NCI-H2029 (cell line): Measurements from ENCODE around the gene MYOM3.

ENCODE experiments used
- DNase-seq: peaks from one replicate; lab custom pipeline; 2025; lab: John Stamatoyannopoulos, UW

Gene MYOM3

DNA sequence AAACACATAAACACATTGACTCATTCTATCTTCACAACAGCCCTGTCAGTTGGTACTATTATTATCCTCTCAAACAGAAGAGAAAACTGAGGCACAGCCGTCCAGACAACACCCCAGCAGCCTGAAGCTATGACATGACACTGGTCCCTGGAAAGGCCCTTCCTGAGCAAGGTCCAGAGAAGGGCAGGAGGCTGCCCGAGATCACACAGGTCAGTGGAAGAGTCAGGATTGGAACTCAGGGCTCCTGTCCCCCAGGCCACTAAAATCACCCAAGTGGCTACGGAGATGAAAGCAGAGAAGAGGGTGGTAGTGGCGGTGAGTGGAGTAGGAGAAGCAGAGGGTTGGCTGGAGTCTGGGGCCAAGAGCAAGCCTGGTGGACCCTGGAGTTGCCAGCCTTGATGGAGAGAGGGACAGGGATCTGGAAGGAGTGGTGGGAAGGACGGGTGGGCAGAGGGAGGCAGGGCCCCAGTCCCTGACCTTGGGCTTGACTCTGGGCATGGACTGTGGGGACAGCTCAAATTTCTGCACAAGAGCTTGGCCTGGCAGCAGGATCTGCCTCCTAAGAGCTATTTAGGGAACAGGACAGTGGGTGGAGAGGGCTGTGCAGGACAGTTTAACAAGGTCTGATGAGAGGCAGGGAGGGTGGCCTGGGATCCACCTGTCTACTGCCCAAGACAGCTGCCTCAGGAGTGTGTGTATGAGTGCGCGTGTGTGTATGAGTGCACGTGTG, 15.8 kb downstream of the MYOM3 start:
- DNase-seq, result no peak

DNA sequence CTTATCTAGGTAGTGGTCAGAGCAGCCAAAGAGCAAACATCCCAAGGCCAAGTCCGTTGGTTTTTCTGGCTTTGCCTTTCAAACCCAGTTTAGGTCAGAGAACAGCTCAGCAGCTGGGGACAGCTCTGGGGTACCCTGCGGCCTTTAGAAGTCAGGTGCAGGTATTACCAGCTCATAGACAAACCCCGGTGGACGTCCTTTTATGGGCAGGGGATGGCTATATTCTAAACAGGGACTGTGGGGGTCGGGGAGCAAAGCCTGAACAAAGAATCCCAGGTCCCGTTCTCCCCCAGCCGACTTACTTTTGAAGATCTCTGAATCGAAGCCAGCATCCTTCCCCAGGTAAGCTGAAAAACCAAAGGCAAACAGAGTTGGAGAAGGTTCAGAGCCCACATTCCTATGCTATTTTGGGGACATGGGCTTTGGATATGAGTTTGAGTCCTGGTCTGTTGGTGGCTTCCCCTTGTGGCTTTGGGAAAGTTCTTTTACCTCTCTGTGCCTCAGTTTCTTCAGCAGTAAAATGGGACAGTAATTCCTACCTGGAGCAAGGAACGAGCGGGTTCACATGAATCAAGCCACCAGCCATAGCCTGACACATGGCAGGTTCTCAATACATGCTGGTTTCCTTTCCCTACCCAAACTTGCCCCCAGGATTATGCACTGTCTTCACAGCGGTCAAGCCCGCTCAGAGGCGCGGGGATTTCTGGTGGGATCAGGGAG, 16.6 kb downstream of the MYOM3 start:
- DNase-seq, result no peak

DNA sequence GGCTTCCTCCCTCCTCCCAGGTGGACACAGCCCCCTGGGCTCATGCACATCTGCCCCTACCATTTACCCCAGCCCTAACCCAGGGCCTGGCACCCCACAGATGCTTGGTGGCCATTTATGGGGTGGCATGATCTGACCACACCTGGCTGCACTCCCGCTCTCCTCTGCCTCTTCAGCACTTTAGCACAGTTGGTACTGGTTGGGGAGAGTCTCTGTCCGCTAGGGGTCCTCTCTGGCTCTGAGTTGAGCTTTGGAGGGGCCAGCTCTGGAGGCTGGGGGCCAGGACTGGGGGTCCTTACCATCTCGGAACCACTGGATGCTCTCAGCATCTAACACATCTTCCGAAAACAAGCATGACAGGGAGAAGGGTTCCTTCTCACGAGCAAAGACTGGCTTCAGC, 17.4 kb downstream of the MYOM3 start:
- no peak for DNase-seq

GRCh38 chr1:24093732-24094131, 18.2 kb downstream of the MYOM3 start:
- DNase-seq, result no peak

DNA sequence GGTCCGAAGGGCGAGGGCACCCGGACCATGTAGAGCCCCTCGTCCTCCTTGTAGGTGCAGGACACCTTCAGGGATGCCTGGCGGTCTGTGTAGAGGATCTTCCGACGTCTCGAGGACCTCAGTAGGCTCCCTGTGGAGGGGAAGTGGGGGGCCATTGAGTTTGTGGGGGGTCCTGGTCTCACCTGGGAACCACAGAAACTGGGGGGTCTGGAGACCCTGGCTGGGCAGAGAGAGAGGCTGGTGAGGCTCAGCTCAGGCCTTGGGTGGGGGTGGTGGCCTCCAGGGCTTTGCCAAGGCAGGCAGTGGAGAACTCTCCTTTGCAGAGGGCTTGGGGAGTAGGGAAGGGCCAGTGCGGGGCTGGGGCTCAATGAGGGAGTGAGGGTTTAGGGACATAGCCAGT, 19.0 kb downstream of the MYOM3 start:
- no peak for DNase-seq

DNA sequence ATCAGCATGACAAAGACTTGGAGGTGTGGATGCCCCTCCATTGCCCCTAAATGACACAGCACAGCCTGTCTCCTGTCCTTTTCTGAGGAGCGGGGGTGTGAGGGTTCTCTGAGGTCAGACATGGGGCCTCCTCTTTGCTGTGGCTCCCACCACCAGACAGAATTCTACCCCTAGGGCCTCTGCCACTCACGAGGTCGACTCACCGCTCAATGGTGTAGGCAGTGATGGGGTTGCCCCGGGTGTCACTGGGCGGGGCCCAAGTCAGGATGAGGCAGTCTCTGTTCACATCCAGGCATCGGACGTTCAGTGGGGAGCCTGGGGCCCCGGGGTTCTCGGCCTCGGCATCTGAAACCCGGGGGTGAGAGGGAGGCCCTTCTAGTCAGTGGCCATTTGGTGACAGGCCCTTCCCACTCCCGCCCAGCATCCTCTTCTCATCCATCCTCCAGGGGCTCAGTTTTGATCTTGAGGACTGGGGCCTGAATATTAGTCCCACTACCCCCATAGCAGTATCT, 19.9 kb downstream of the MYOM3 start:
- no peak for DNase-seq

DNA sequence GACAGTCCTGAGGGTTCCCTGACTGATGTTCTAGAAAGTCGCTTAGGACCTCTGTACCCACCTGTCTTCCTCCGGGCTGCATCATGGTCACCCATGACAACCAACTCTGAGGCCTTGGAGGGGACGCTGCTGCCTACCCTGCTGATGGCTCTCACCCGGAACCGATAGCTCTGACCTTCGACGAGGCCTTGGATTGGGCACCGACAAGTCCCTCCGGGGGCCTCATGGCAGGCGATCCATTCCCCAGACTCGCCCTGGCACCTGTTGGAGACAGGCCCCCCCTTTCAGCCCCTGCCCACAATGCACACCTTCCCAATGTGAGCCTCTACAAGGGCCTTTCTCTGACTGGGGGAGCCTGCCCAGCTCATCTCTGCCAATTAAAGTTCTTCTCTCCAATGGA, 21.2 kb downstream of the MYOM3 start:
- DNase-seq, result no peak

GRCh38 chr1:24089743-24090555, 22.0 kb downstream of the MYOM3 start:
- DNase-seq, result peak; percentile 72

- no peak for DNase-seq
These were observed 22.8 kb downstream of the MYOM3 start for GRCh38 chr1:24089027-24089742.

- DNase-seq, result no peak
These were observed 25.5 kb downstream of the MYOM3 start for GRCh38 chr1:24086466-24086865.

DNA sequence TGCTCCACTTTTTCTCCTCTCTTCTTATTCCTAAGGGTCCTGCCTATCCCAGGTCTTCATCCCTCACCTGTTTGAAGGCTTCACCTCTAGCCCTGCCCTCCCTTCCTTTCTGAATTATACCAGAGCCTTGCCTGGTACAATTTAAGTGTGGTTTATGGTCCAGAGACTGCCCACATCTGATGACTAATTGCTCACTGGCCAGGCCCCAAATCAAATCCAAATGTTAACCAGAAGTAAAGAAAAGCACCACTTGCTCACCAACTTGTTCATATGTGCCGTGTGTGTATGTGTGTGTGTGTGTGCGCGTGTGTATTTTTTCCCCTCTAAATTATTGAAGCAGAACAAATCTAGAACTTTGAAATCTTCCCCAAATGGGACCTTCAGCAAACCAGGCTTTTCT, 26.4 kb downstream of the MYOM3 start:
- no peak for DNase-seq

- no peak for DNase-seq
These were observed 26.9 kb downstream of the MYOM3 start for GRCh38 chr1:24085007-24085406.

- DNase-seq, result no peak
These were observed 27.9 kb downstream of the MYOM3 start for GRCh38 chr1:24084050-24084449.

GRCh38 chr1:24082372-24082771, 29.6 kb downstream of the MYOM3 start:
- DNase-seq, result no peak

DNA sequence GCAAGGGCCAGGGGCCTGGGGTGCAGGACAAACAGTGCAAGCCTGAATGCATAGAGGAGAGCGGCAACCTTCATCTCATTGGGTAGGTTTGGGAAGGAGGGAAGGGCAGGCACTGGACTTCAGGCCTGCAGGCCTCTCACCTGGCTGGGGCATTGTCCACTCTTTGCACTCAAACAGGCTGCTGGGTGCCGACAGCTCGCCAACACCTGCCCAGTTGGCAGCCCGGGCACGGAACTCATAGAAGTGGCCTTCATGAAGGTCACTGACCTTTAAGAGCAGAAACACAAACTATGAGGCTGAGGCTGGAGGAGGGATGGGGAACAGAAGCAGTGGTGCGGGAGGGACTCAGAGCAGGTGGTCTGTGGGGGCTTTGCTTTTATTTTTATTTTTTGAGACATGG, 30.7 kb downstream of the MYOM3 start:
- no peak for DNase-seq

DNA sequence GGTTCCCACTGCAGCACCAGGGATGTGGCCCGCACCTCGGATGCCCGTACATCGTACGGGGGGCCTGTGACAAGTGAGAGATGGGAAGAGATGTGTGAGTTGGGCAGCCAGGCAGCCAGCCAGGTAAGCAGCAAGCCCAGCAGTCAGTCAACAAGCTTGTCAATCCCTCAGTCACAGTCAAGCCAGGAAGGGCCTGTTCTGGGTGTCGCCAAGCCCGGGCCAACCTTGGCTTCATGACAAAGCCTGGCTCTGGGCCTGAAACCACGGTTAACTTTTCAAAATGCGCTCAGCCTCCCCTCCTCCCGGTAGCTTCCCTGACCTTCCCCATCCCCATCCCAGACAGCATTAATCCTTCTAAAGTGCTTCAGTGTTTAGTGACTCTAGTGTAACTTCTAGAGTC, 31.8 kb downstream of the MYOM3 start:
- no peak for DNase-seq

DNA sequence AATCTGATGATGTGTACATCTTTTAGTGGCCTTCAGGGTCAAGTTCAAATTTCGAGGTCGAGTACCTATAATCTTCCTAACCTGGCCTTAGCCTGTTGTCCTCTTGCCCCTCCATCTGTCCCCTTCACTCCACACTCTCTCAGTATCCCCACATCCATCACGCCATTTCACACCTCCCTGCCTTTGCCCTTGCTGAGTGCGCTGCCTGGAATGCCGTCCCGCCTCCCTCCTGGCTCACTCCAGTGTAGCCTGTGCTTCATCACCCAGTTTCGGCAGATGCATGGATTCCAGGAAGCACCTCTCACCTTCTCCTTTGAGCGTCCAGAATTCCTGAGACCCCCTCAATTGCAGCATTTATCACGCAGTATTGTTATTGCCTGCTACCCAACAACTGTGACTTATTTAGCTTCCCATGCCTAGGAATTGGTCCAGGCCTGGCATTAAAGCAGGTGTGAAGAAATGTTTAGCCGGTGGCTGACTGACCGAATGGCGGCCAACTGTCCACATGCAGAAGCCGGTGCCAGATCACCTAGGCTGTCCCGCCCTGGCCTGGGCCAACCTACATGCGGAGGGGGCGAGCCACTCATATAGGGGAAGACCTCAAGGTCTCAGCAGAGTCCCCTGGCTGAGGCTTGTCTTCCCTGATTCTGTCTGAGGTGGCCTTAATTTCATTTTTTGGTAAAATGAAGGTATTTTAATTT, 34.5 kb downstream of the MYOM3 start:
- no peak for DNase-seq

- DNase-seq, result no peak
These were observed 36.0 kb downstream of the MYOM3 start for GRCh38 chr1:24075946-24076345.

DNA sequence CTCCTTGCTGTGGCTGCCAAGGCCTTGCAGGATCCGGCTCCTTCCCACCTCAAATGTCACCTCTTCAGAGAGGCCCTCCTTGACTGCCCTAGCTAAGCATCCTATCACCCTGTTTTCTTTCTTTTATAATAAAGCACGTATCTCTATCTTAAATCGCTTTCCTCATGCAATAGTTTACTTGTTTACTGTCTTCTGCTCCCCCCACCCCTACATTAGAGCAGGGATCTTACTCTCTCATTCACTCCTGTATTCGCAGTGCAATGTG, 36.4 kb downstream of the MYOM3 start:
- no peak for DNase-seq

DNA sequence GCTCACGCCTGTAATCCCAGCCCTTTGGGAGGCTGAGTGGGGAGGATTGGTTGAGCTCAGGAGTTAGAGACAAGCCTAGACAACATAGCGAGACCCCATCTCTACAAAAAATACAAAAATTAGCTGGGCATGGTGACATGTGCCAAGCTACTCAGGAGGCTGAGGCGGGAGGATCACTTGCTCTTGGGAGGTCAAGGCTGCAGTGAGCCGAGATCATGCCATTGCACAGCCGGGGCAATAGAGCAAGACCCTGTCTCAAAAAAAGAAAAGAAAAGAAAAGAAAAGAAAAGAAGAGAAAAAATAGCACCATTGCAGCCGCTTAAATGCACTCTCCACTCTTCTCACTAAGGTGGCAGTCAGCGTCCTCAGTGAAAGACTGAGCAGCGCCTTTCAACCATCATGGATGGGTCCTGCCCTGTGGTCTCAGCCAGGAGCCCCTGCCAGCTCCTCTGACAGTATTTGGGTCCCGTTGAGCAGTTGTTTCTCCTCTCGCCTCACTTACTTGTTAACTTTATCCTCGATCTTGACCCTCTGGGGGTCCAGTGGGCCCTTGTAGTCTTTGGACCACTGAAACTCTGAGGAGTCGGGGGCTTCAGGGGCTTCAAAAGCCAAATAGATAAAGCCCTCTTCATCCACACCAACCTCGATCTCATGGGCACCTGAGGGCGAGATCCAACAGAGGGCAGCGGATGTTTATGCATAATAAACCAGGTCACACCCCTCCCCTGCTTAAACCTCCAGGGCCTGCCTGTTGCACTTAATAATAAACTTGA, 36.9 kb downstream of the MYOM3 start:
- no peak for DNase-seq

DNA sequence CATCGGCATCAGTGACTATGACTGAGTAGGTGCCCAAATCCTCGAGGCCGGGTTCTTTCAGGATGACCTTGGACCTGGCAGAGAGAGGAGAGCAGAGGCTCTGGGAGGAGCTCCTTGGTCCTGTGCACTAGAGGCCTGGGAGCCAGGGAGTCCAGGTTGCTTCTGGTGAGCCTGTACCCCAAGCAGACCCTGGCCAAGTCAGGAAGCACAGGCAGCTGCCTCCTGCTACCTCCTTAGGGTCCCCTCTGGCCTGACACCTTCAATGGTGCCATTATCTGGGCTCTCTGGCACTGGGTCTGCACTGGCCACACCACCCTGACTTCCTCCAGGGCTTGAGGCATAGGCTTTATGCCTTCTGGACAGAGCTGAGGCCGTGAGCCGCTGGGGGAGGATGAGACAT, 37.7 kb downstream of the MYOM3 start:
- DNase-seq, result no peak
